ENCODE data around the gene PRKCA. TPM values are rescaled to one million over a fixed set of nuclear protein-coding genes. Genes with fewer than 3 reads are reported as not detected.

The PRKCA gene
- polyA plus RNA-seq, 4 donors = 19.9 to 27.8 (median 24.5) TPM

DNA sequence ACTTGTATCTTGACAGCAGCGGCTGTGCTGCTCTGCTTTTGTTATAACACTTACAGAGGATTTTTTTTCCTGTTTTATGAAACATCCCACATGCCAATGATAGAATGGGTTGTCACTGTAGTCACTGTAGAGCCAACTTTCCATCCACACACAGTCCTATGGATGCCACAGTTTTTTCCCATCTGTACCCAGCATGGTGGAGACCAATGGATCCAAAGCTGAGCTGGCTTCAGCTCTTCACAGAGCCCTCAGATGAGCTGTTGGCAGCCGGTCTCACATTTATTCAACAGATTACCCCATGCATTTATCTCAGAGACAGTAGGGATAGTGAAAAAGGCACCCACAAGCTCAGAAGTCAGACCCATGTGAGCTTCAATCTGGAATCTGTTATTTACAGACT lies 441.1 kb downstream of the PRKCA start:
- no peak for DNase-seq (ENCODE audit: low read depth in 4 of 4, low spot score in 2 of 4)

DNA sequence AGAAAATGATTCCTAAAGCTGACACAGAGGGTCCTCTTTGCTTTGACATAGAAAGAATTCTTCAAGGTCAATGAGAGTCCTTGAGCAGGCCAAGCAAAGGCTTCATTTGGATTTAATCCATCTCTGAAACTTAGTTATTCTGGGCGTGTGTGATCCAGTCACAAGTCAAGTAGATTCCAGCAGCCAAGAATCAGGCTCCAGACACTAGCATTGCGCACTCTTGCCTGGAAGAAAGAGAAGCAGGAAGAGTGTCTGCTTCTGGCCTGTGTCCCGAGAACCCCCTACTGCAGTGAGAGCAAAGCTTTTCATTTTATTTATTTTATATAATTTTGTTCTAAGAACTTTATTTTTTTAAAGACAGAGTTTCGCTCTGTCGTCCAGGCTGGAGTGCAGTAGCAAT lies 444.3 kb downstream of the PRKCA start:
- DNase-seq (ENCODE audit: low read depth in 4 of 4, low spot score in 2 of 4) = no peak

DNA sequence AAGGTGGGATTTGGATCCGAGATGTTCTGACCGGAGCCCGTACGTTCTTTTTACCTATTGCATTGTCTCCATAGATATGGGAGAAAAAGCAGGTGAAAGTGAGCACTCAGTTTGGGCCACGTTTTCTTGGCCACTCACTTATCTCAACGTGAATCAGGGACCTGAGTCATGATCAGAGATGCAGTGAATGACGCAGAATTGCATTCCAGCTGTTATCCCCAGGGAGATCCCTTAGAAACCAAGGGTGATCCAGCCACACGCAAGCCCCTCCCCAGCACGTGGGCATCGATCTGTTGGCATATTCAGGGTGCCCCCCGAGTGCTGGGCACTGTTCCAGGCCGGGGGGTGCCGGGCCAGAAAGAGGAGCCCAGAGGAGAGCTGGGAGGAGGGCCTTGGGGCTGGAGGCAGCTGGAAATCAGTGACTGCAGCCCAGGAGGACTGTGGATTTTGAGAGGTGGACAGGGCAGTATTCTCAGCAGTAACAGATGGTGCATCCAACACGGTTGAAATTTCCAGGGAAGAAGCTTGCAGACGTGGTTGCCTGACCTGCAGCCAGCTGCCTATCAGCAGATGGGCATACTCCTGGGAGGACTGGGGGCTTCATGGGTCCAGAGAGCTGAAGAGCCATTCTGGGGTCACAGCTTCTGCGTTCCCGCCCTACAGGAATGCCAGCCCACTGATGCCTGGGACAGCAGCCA lies 445.3 kb downstream of the PRKCA start:
- no peak for DNase-seq (ENCODE audit: low read depth in 4 of 4, low spot score in 2 of 4)

DNA sequence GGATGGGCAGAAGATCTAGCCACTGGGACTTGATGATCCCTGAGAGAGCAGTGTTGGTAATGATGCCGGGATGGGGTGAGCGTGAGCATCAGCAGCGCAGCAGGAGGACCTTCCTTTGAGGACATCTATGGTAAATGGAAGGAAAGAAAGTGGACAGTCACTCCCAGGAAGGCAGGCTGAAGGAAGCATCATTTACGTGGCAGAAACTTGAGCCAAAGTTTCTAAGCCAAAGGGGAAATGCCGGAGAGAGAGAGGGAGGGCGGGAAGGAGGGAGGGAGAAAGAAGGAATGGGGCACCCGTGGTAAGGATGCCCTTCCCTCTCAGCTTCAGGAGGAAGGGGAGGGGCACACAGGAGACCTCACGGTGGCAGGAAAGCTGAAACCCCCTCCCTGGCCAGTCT lies 446.2 kb downstream of the PRKCA start:
- no peak for DNase-seq (ENCODE audit: low read depth in 4 of 4, low spot score in 2 of 4)

DNA sequence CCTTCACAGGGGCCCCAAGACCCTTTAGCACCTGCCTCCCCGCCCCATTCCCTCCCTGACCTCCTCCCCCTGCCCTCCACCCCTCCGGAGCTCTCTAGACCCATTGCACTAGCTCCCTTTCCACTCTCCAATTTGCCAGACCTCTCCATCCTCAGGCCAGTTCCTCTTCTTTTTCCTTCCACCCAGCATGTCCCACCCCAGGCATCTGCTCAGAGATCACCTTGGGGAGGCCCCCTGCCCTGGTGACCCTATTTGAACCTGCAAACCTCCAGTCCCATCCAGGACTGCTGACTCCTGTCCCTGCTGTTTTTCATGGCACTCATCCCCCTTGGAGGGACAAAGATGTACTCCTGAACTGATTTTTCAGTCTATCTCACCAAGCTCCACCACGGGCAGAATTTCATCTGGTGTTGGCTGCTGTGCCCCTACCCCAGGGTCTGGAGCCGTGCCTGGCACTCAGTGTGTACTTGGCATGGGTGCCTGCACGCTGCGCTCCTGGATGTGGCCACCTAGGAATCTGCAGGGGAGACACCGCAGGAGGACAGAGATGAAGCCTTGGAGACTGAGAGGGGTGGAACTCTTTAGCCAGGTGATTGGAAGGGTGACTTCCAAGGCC lies 446.9 kb downstream of the PRKCA start:
- DNase-seq (ENCODE audit: low read depth in 4 of 4, low spot score in 2 of 4) = no peak

DNA sequence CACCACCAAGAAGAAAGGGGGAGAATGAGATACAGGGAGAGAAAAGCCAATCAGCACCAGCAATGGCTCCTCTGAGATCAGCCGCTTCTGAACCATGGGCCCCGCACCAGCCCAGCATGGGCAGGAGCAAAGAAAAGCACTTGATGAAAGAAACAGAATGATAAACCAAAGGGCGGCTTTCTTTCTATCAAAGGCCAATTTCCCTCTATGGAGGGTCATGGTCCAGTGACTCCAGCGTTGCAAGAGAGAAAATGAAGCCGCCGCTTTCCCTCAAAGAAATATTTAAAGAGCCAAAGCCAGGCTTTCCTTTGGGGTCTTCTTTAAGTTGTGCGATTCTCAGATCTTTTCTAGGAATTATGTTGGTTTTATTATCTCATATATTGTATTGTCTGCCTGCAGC lies 447.7 kb downstream of the PRKCA start:
- no peak for DNase-seq (ENCODE audit: low read depth in 4 of 4, low spot score in 2 of 4)

DNA sequence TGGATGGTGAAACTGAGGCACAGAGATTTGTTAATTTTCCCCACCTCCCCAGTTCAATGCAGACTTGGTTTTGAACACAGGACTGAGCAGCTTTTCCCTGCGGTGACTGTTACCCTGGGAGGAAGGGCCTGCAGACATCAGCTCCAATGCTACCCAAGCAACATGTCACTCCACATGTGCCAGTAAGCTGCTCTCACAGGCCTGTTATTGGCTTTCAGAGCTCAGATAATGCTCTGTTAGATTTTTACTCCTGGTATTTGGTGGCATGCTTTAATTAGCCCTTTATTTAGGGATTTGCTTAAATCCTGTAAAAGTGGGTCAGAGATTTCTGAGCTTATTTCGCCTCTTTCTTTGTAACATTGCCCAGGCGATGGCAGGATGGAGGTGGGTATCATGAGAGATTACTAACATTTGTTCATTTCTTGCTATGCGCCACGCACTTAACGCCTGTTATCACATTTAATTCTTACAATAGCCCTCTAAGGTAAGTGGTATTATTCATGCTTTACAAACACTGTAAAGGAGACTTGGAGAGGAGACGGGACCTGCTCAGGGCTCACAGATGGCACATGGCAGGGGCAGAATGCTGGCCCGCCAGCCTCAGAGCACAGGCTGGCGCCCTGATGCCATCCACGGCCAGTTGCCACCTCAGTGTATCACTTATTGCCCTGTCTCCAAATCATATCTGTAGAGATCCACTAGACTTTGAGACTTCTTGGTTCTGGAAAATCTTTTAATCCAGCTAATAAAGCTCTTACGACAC lies 448.5 kb downstream of the PRKCA start:
- no peak for DNase-seq (ENCODE audit: low read depth in 4 of 4, low spot score in 2 of 4)

DNA sequence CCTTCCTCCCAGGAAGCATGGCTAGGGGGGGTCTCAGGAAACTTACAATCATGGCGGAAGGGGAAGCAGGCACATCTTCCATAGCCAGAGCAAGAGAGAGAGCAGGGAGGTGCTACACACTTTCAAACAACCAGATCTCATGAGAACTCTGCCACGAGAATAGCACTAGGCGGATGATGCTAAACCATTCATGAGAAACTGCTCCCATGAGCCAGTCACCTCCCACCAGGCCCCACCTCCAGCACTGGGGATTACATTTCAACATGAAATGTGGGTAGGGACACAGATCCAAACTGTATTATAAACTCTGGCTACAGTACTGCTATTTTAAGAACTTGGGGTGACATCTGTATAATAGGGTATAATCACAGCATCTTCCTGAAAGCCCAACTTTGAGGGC lies 449.4 kb downstream of the PRKCA start:
- no peak for DNase-seq (ENCODE audit: low read depth in 4 of 4, low spot score in 2 of 4)

DNA sequence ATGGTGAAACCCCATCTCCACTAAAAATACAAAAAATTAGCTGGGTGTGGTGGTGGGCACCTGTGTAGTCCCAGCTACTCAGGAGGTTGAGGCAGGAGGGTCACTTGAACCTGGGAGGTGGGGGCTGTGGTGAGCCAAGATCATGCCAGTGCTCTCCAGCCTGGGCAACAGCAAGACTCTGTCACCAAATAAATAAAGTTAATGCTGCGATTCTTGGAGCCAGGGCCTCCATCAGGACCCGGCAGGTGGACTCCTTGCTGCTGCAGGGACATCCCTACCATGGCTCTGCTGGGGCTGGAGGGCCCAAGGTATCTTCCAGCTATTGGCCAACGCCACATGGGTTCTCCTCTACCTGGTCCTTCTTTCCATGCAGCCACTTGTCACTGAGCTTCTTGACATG lies 450.0 kb downstream of the PRKCA start:
- DNase-seq (ENCODE audit: low read depth in 4 of 4, low spot score in 2 of 4) = no peak

DNA sequence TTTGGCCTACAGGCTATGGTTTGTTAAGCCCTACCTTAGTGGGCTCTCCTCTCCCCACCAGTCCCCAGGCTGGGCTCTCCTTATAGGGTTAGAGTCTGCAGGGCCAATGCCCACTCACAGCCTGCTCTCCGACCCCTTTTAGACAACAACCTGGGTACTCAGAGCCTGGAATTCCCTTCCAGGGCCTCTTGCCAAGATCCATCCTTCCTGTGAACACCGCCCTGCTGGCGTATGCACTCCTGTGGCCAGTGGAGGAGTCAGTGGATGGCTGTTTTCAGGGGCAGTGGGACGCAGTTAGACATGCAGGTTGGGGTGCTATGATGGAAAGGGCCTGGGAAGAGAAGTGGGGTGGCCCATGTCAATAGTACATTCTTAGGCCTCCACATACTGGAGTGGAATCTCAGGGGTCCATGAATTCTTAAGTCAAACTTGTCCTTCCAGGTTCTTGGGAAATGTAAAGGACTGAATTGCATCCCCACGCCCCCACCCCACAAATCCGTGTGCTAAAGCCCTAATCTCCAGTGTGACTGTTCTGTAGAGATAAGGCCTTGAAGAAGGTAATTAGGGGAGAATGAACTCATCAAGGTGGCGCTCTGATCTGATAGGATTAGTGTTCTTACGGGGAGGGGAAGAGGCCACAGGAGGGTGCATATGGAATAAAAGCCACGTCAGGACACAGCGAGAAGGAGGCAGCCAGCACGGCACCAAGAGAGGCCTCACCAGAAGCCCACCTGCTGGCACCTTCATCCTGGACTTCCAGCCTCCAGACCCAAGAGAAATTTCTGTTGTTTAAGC lies 450.9 kb downstream of the PRKCA start:
- DNase-seq (ENCODE audit: low read depth in 4 of 4, low spot score in 2 of 4) = no peak

DNA sequence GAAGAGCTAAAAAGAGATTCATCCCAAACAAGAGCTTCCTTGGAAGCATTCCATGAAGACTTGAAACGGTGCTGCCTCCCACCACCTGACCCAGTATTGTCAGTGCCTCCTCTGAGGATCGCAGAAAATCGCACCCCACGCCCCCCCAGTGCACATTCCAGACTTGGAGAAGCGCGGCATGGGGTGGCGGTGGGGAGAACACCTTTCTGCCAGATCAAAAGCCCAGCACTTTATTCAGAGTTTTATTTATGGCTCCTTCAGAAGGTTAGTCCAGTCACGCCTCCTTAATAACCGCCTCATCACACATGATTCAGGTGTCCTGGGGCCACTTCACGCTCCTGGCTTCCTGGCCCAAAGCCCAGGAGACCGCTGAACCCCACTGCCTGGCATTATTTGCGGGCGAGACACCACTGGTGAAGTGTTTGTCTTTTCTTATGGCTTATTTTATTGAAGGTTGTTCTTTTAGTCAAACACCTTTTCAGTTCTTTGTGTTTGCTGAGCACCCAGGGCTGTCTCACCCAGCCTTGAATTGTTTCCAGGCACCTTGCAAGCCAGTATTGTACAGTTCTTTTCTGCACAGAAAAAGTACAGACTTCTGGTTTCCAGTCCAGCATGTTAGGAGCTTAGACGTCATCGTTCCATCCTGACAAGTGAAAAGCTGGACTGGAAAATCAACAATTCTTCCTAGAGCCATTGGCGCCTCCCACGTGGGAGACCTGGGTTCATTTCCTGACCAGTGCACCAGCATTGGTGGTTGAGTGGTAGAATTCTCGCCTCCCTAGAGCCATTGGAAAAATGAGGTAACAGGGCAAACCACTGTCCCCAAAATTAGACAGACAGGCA lies 452.9 kb downstream of the PRKCA start:
- no peak for DNase-seq (ENCODE audit: low read depth in 4 of 4, low spot score in 2 of 4)

DNA sequence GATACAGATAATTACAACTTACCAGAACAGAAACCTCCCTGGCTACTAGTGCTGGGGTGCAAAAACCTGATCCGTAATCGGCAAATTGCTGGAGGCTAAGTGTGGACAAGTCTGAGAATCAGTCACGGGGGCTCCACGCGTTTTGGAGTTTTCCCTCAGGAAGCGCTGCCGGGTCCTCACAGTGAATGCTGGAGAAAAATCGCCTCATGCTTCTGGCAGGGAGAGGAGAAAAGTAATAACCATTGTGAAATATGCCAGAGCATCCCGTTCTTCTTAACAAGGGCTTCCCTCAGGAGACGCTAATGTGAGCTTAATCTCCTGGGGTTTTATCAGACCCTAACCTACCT lies 453.5 kb downstream of the PRKCA start:
- no peak for DNase-seq (ENCODE audit: low read depth in 4 of 4, low spot score in 2 of 4)

DNA sequence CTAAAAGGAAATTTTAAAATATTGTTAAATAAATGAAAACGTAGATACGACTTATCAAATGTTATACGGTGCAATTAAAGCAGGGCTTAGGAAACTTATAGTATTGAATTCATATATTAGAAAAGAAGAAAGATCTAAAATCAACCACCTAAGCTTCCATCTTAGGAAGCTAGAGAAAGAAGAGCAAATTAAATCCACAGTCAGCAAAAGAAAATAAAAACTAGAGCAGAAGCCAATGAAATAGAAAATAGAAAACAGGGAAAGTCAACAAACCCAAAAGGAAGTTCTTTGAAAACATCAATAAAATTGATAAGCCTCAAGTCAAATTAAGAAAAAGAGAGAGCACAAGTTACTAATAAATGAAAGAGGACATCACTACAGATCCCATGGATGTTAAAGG lies 457.9 kb downstream of the PRKCA start:
- DNase-seq (ENCODE audit: low read depth in 4 of 4, low spot score in 2 of 4) = no peak

DNA sequence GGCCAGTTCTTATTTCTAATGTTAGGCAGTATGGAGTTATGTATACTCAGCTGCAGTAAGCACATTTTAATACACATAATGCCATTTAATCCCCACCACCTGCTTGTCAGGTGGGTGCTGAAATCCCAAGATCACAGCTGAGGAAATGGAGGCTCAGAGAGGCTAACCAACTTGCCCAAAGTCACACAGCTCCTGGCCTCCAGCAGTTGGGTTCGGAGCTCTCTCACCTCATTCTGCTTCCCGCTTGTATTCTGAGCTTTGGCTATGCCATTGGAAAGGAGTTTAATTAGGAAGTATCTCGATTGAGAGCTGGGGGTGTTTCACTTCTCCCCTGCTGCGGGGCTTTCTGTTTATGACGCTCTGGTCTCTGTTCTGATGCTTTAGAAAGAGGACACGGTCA lies 459.9 kb downstream of the PRKCA start:
- DNase-seq (ENCODE audit: low read depth in 4 of 4, low spot score in 2 of 4) = no peak

DNA sequence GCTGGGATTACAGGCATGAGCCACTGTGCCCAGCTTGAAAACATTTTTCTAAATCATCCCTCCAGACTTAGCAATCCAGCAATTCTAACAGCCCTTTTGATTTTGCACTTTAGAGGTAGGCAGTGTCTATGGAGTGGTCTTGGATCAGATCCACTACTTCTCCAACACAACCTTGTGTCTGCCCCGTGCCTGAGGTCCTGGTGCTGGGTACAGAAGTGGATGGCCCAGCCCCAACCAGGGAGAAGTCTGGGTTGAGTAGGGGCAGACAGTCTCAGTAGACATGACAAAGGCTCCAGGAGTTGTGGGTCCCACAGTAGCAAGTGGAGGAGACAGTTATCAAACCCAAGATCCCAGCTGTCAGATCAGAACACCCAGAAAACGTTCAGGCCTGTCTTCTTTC lies 460.6 kb downstream of the PRKCA start:
- no peak for DNase-seq (ENCODE audit: low read depth in 4 of 4, low spot score in 2 of 4)

DNA sequence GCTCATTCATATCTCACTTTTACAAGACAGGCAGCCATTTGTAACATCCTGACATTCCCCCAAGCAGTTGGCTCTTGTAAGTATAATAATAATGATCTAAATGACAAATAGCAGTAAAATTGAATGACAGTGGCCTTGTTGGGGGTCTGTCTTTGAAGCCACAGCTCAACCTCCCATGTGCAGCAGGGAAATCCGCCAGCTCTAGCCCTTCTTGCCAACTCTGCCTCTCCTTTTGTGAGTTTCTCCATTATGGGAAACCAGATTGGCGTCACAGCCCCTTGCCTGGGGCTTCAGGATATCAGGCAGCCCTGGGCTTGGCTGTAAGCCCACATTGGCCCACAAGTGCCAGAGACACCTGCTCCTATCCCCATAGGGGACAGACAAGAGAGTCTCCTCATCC lies 462.1 kb downstream of the PRKCA start:
- no peak for DNase-seq (ENCODE audit: low read depth in 4 of 4, low spot score in 2 of 4)

DNA sequence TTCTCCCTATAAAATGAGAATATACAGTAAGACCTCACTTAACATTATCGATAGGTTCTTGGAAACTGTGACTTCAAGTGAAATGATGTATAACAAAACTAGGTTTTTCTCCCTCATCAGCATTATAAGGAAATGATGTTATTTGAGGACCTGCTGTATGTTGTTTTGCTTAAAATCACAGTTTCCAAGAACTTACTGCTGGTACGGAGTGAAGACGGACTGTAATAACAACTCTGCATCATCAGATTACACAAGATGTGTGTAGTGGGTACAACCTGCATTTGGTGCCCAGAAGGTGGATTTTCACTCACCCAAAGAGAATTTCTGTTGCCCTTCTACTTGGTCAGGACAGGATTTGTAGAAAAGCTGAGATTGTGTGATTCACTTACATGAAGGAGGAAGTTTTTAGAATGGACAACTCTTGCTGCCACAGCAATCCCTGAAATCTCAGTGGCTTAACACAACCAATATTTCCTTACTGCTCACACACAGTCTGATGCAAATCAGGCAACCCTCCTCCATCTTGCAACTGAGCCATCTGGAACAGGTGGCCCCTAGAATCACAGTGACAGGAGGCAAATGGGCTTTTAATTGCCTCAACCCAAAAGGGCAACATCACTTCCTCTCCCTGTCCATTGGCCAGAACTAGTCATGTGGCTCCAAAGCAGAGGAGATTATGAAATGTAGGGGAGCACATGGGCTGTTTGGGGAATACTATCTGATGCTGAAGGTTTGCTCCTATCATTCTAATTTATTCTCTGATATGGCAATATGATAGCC lies 464.9 kb downstream of the PRKCA start:
- no peak for DNase-seq (ENCODE audit: low read depth in 4 of 4, low spot score in 2 of 4)

DNA sequence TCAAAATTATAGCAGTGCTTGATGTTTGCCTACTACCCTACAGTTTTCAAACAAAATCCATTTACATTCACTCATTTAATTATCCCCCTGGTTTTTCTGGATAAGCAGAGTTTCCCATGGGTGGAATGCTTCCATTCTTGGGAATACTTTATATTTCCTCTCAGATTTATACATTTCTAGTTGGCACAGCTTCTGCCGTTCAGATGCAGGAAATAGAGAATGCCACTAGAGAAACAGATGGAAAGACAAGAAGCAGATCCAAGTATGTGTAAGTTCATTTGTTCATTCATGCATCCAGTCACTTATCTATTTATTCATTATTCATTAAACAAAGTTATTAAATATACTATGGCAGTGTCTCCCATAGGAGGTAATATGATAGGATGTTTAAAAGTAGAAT lies 467.5 kb downstream of the PRKCA start:
- no peak for DNase-seq (ENCODE audit: low read depth in 4 of 4, low spot score in 2 of 4)

DNA sequence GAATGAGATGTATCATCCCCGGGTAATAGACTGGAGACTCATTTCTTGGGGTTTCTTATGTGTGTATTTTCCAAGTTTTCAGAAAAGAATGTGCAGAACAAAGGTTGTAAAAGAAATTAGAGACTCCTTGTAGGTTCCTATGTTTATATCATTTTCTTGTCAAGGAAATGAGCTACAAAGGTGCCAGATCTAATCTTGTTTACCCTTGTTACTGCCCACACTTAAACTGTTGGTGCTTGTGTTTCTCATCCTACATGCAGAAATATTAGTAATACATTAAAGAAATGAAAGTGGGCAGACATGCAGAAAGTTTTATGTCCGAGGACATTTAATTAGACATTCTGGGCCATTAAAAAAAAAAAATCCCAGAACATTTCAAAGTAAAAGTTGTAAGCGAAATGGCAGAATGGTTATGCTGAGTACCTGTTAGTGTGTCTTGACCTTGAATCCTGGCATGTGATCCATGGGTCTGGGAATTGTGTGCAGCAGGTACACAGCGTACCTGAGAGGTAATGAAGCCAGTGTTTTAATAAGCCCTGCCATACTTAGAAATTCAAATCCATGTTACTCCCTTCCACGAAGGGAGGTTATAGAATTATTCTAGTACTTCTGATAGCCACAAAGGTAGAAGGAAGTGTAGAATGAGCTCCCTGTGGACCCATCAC lies 469.9 kb downstream of the PRKCA start:
- no peak for DNase-seq (ENCODE audit: low read depth in 4 of 4, low spot score in 2 of 4)
